WTC11 (cell line): ENCODE data around the gene MAGI3. TPM values are rescaled to one million over a fixed set of nuclear protein-coding genes. Genes with fewer than 3 reads are reported as not detected.
A peak's percentile ranks its signal among the peaks of the same experiment; 100 is the strongest.
"Not testable (repeated sequence)": the region's sequence is repeated elsewhere in the genome, so short reads cannot be mapped to it uniquely, and the experiment has no call there.

Experiments
- ATAC-seq: fragments of 200-7000 bp; cut with Tn5 transposase; 2 replicates; pipeline ENCODE4 v1.10.0; 2021; ENCODE audit warnings: mild to moderate bottlenecking, moderate library complexity
- CTCF ChIA-PET: fragments of 300-600 bp; sonication (Branson Sonifier 250); formaldehyde crosslinking; loops from one replicate; lab custom pipeline; 2021; ENCODE audit warnings: antibody characterized with exemption; lab: Charles Lee
- POLR2A ChIA-PET: fragments of 350-600 bp; sonication (Branson Sonifier 250); formaldehyde crosslinking; loops from one replicate; lab custom pipeline; 2021; ENCODE audit warnings: antibody characterized with exemption; lab: Charles Lee
- DNase-seq: peaks from one replicate; pipeline ENCODE4 v3.0.0; 2021; ENCODE audit warnings: low spot score
- H3K27ac Mint-ChIP-seq: 2 replicates; pipeline ENCODE4 v1.8.0; 2021; ENCODE audit warnings: mixed read lengths
- H3K27me3 Mint-ChIP-seq: 2 replicates; pipeline ENCODE4 v1.8.0; 2021; ENCODE audit warnings: low read depth, mild to moderate bottlenecking, moderate library complexity, mixed read lengths
- H3K36me3 Mint-ChIP-seq: 2 replicates; pipeline ENCODE4 v1.8.0; 2021; ENCODE audit warnings: mixed read lengths
- H3K4me1 Mint-ChIP-seq: 2 replicates; pipeline ENCODE4 v1.8.0; 2022; ENCODE audit warnings: mixed read lengths
- H3K4me3 Mint-ChIP-seq: 2 replicates; pipeline ENCODE4 v1.8.0; 2021; ENCODE audit warnings: mild to moderate bottlenecking, moderate library complexity, mixed read lengths
- H3K9me3 Mint-ChIP-seq: 2 replicates; pipeline ENCODE4 v1.8.0; 2021; ENCODE audit warnings: mixed read lengths
- ATF3 ChIP-seq: sonication (generic); formaldehyde crosslinking; conservative IDR thresholded peaks from 2 replicates; pipeline ENCODE4 v1.8.1; 2022; ENCODE audit warnings: mild to moderate bottlenecking, missing genetic modification reagents
- FOXJ3 ChIP-seq: sonication (generic); formaldehyde crosslinking; IDR thresholded peaks from 2 replicates; pipeline ENCODE4 v1.9.0; 2021; ENCODE audit warnings: missing genetic modification reagents, mild to moderate bottlenecking, borderline replicate concordance
- GABPB1 ChIP-seq: sonication (generic); formaldehyde crosslinking; IDR thresholded peaks from 2 replicates; pipeline ENCODE4 v1.8.1; 2023; ENCODE audit warnings: mild to moderate bottlenecking, missing genetic modification reagents
- HMGA2 ChIP-seq: fragments of 250-450 bp; sonication (Bioruptor Pico); IDR thresholded peaks from 2 replicates; pipeline ENCODE4 v1.4.0; 2021; ENCODE audit warnings: mild to moderate bottlenecking, moderate library complexity
- HMGXB4 ChIP-seq: sonication (generic); formaldehyde crosslinking; IDR thresholded peaks from 2 replicates; pipeline ENCODE4 v1.8.1; 2023; ENCODE audit warnings: mild to moderate bottlenecking, moderate library complexity, missing genetic modification reagents
- IRF2 ChIP-seq: sonication (generic); formaldehyde crosslinking; IDR thresholded peaks from 2 replicates; pipeline ENCODE4 v1.8.0; 2022; ENCODE audit warnings: low read depth, missing genetic modification reagents, borderline replicate concordance
- KAT7 ChIP-seq: sonication (generic); formaldehyde crosslinking; IDR thresholded peaks from 2 replicates; pipeline ENCODE4 v1.8.1; 2023; ENCODE audit warnings: missing genetic modification reagents, mild to moderate bottlenecking, borderline replicate concordance
- MAX ChIP-seq: sonication (generic); formaldehyde crosslinking; IDR thresholded peaks from 2 replicates; pipeline ENCODE4 v1.8.0; 2022; ENCODE audit warnings: mild to moderate bottlenecking, missing genetic modification reagents
- NR1H2 ChIP-seq: sonication (generic); formaldehyde crosslinking; IDR thresholded peaks from 2 replicates; pipeline ENCODE4 v1.9.0; 2021; ENCODE audit warnings: mild to moderate bottlenecking, moderate library complexity, missing genetic modification reagents
- RORB ChIP-seq: fragments of 250-450 bp; sonication (Bioruptor Pico); IDR thresholded peaks from 2 replicates; pipeline ENCODE4 v1.9.0; 2021; ENCODE audit warnings: mild to moderate bottlenecking
- TEAD4 ChIP-seq: sonication (generic); formaldehyde crosslinking; IDR thresholded peaks from 2 replicates; pipeline ENCODE4 v1.8.0; 2022; ENCODE audit warnings: mild to moderate bottlenecking, missing genetic modification reagents
- TP53 ChIP-seq: sonication (generic); formaldehyde crosslinking; IDR thresholded peaks from 2 replicates; pipeline ENCODE4 v1.8.1; 2023; ENCODE audit warnings: mild to moderate bottlenecking, missing genetic modification reagents
- ZNF138 ChIP-seq: sonication (generic); formaldehyde crosslinking; conservative IDR thresholded peaks from 2 replicates; pipeline ENCODE4 v1.8.1; 2022; ENCODE audit warnings: mild to moderate bottlenecking, moderate library complexity, missing genetic modification reagents
- ZNF232 ChIP-seq: sonication (generic); formaldehyde crosslinking; IDR thresholded peaks from 2 replicates; pipeline ENCODE4 v1.8.0; 2022; ENCODE audit warnings: mild to moderate bottlenecking, missing genetic modification reagents
- ZNF317 ChIP-seq: sonication (generic); formaldehyde crosslinking; IDR thresholded peaks from 2 replicates; pipeline ENCODE4 v1.8.1; 2023; ENCODE audit warnings: low read depth, mild to moderate bottlenecking, moderate library complexity, missing genetic modification reagents, borderline replicate concordance
- ZNF512 ChIP-seq: sonication (generic); formaldehyde crosslinking; IDR thresholded peaks from 2 replicates; pipeline ENCODE4 v1.8.1; 2022; ENCODE audit warnings: missing genetic modification reagents, borderline replicate concordance
- total RNA-seq: library from RNA; stranded (reverse); gene quantifications from 3 replicates; pipeline ENCODE4 v1.2.3, GENCODE V29; 2021

MAGI3 gene
- total RNA-seq, 1 experiment from 2014 or later = 9.7 TPM

GRCh38 chr1:113467991-113468390 lies 77.7 kb downstream of the MAGI3 start (continued):
- no peak for TF ChIP-seq ZNF512 (CRISPR knock-in tag)
- TF ChIP-seq ZNF317 = no peak
- TF ChIP-seq ATF3 (CRISPR knock-in tag) = no peak
- TF ChIP-seq KAT7 (CRISPR knock-in tag) = no peak
- no peak for TF ChIP-seq HMGXB4

- DNase-seq, CTCF ChIA-PET, ATAC-seq, H3K4me1 Mint-ChIP-seq, H3K27ac Mint-ChIP-seq, H3K27me3 Mint-ChIP-seq, H3K4me3 Mint-ChIP-seq: not testable (repeated sequence)
- TF ChIP-seq GABPB1 = peak; percentile 20; the same call in 1 of the 2 replicates
- POLR2A ChIA-PET = interaction anchor here (1.1 kb wide), 1 partner anchor 58 kb away, joined by 3 read pairs; no protein-coding TSS in a partner anchor
- Mint-ChIP-seq H3K36me3 (peaks cover 19% of the 10 kb centered on the region), H3K9me3 (peaks cover 39% of the 10 kb centered on the region)
These were observed 88.3 kb downstream of the MAGI3 start for GRCh38 chr1:113478427-113479195.

GRCh38 chr1:113479713-113480676 lies 89.7 kb downstream of the MAGI3 start:
- H3K27me3 Mint-ChIP-seq = no peaks in the 10 kb centered on the region
- TF ChIP-seq TP53 (no peak), MAX (CRISPR knock-in tag) (no peak), ZNF232 (CRISPR knock-in tag) (no peak), HMGA2 (CRISPR knock-in tag) (no peak), NR1H2 (CRISPR knock-in tag) (no peak), TEAD4 (CRISPR knock-in tag) (no peak), FOXJ3 (CRISPR knock-in tag) (no peak), RORB (CRISPR knock-in tag) (no peak), IRF2 (no peak), ZNF138 (CRISPR knock-in tag) (no peak)
- H3K27ac Mint-ChIP-seq = no peak overlapping the region
- H3K4me1 Mint-ChIP-seq = no peaks in the 10 kb centered on the region
- peaks cover 12% of the 10 kb centered on the region for H3K36me3 Mint-ChIP-seq
- CTCF ChIA-PET = no interaction called here
- ATAC-seq = no peak
- H3K9me3 Mint-ChIP-seq = peaks cover 30% of the 10 kb centered on the region
- no peak for DNase-seq
- no peak overlapping the region for H3K4me3 Mint-ChIP-seq
- POLR2A ChIA-PET = no interaction called here

GRCh38 chr1:113485131-113485530 lies 94.8 kb downstream of the MAGI3 start:
- POLR2A ChIA-PET, CTCF ChIA-PET: not testable (repeated sequence)
- H3K36me3 Mint-ChIP-seq = peaks cover 12% of the 10 kb centered on the region

More at GRCh38 chr1:113485131-113485530, 94.8 kb downstream of the MAGI3 start:
- DNase-seq, H3K4me3 Mint-ChIP-seq, H3K4me1 Mint-ChIP-seq, H3K27ac Mint-ChIP-seq, H3K27me3 Mint-ChIP-seq, ATAC-seq: not testable (repeated sequence)
- peaks cover 35% of the 10 kb centered on the region for H3K9me3 Mint-ChIP-seq
